Endothelial cell of umbilical vein (primary cell): Measurements from ENCODE around the gene BMPR1A. TPM values are rescaled to one million over a fixed set of nuclear protein-coding genes. Genes with fewer than 3 reads are reported as not detected.

Experiments used
- BruUV-seq: library from RNA; stranded (reverse); fragments of 400-500 nt; replicated peaks from 2 replicates; lab custom pipeline; 2021; lab: Mats Ljungman, UMichigan
- CTCF ChIA-PET: fragments of 300-600, 350-600 bp; sonication (Branson Sonifier 250); formaldehyde crosslinking; loops from one replicate; lab custom pipeline; 2021; ENCODE audit warnings: antibody characterized with exemption, inconsistent platforms; lab: Charles Lee
- POLR2A ChIA-PET: fragments of 300-600, 350-600 bp; sonication (Branson Sonifier 250); formaldehyde crosslinking; loops from one replicate; lab custom pipeline; 2021; ENCODE audit warnings: antibody characterized with exemption, inconsistent platforms; lab: Charles Lee
- DNase-seq: peaks from one replicate; pipeline ENCODE4 v3.0.0-alpha.2; 2011; ENCODE audit warnings: low read depth, low spot score
- FAIRE-seq: peaks from 2 replicates; lab custom pipeline; 2011; peaks lifted over from hg19 to GRCh38; lab: Jason Lieb, UNC
- H2AFZ ChIP-seq: 2 replicates; pipeline ENCODE4 v1.6.0; 2012; ENCODE audit warnings: low read depth, low read length, control low read depth, inconsistent platforms
- H3K27ac ChIP-seq: 2 replicates; pipeline ENCODE4 v1.5.1; 2011; ENCODE audit warnings: low read depth, mild to moderate bottlenecking, control low read depth, low read length, moderate library complexity; ENCODE audit not compliant: insufficient read depth
- H3K27me3 ChIP-seq, 2 experiments: 2 replicates each; pipeline versions ENCODE4 v1.6.0 to v1.6.1; 2011; ENCODE audit warnings: low read length in 2 of 2, mixed read lengths in 1 of 2; ENCODE audit not compliant: control insufficient read depth in 2 of 2, insufficient read depth in 2 of 2
- H3K36me3 ChIP-seq, 2 experiments: 2 replicates in 1 of 2; 3 replicates in 1 of 2; pipeline ENCODE4 v1.5.1; 2011; ENCODE audit warnings: low read length in 2 of 2, mild to moderate bottlenecking in 1 of 2, moderate library complexity in 1 of 2; ENCODE audit not compliant: control insufficient read depth in 2 of 2, insufficient read depth in 2 of 2; ENCODE audit errors: extremely low read depth in 1 of 2
- H3K4me1 ChIP-seq: 3 replicates; pipeline ENCODE4 v1.5.1; 2011; ENCODE audit warnings: mild to moderate bottlenecking, low read length; ENCODE audit not compliant: control insufficient read depth, insufficient read depth; ENCODE audit errors: extremely low read depth
- H3K4me2 ChIP-seq: 2 replicates; pipeline ENCODE4 v1.6.1; 2011; ENCODE audit warnings: low read length, control low read depth, mixed read lengths; ENCODE audit not compliant: insufficient read depth
- H3K4me3 ChIP-seq, 3 experiments: fragments of 200-600 bp in 1 of 3; sonication (generic), shearing (Covaris generic) in 1 of 3; replicated peaks in 1 of 3; 2 replicates each; pipeline ENCODE4 v1.5.1; 2011 to 2016; ENCODE audit warnings: control low read depth in 3 of 3, low read length in 3 of 3, mild to moderate bottlenecking in 2 of 3, inconsistent platforms in 1 of 3, low read depth in 1 of 3, moderate library complexity in 1 of 3; ENCODE audit not compliant: insufficient read depth in 1 of 3
- H3K79me2 ChIP-seq: 2 replicates; pipeline ENCODE4 v1.6.0; 2012; ENCODE audit warnings: low read length, inconsistent platforms; ENCODE audit not compliant: control insufficient read depth, insufficient read depth
- H3K9ac ChIP-seq: replicated peaks from 2 replicates; pipeline ENCODE3; 2011; ENCODE audit warnings: low read length, control low read depth; ENCODE audit not compliant: insufficient read depth; ENCODE audit errors: extremely low read depth
- H3K9me1 ChIP-seq: replicated peaks from 3 replicates; pipeline ENCODE4 v1.6.0; 2011; ENCODE audit warnings: mild to moderate bottlenecking, low read length; ENCODE audit not compliant: control insufficient read depth, insufficient read depth; ENCODE audit errors: extremely low read depth
- H3K9me3 ChIP-seq: replicated peaks from 2 replicates; pipeline ENCODE4 v1.5.1; 2012; ENCODE audit warnings: low read length, inconsistent platforms; ENCODE audit not compliant: control insufficient read depth, insufficient read depth
- H4K20me1 ChIP-seq: replicated peaks from 2 replicates; pipeline ENCODE3; 2011; ENCODE audit warnings: mild to moderate bottlenecking, low read length; ENCODE audit not compliant: control insufficient read depth, insufficient read depth; ENCODE audit errors: extremely low read depth
- EZH2 ChIP-seq: IDR thresholded peaks from 2 replicates; pipeline ENCODE4 v1.6.1; 2012; ENCODE audit warnings: borderline replicate concordance, low read depth, mild to moderate bottlenecking, moderate library complexity, low read length, inconsistent platforms; ENCODE audit not compliant: severe bottlenecking
- FOS ChIP-seq: IDR thresholded peaks from 2 replicates; pipeline ENCODE4 v1.6.1; 2011; ENCODE audit warnings: mild to moderate bottlenecking, low read length, moderate library complexity, borderline replicate concordance; ENCODE audit not compliant: insufficient read depth
- GATA2 ChIP-seq: IDR thresholded peaks from 2 replicates; pipeline ENCODE4 v1.7.0; 2011; ENCODE audit warnings: low read depth, mild to moderate bottlenecking, moderate library complexity, mixed read lengths, low read length; ENCODE audit not compliant: insufficient read length, insufficient read depth
- JUN ChIP-seq: IDR thresholded peaks from 2 replicates; pipeline ENCODE4 v1.6.1; 2011; ENCODE audit warnings: borderline replicate concordance, low read depth; ENCODE audit not compliant: insufficient read length, insufficient read depth
- MYC ChIP-seq: IDR thresholded peaks from one replicate; pipeline ENCODE4 v1.6.1; 2011; ENCODE audit warnings: mild to moderate bottlenecking, low read depth, low read length
- POLR2A ChIP-seq: IDR thresholded peaks from 2 replicates; pipeline ENCODE4 v1.6.1; 2012; ENCODE audit warnings: low read depth, mild to moderate bottlenecking, control low read depth, low read length
- POLR2AphosphoS5 ChIP-seq: IDR thresholded peaks from 2 replicates; pipeline ENCODE4 v1.6.1; 2012; ENCODE audit warnings: low read depth, mild to moderate bottlenecking, control low read depth, low read length, moderate library complexity; ENCODE audit not compliant: insufficient read depth
- dilution Hi-C: fragments of 300-500 bp; cut with MboI; formaldehyde crosslinking; loops from one replicate; pipeline ENCODE4 v1.15.0; 2019; ENCODE audit warnings: low sequenced_read_pairs; ENCODE audit not compliant: extremely low pct_ligation_motif_present
- intact Hi-C: fragments of 100-400 bp; cut with micrococcal nuclease; formaldehyde crosslinking; loops from one replicate; pipeline ENCODE4 v1.10.0; 2022
- polyA plus RNA-seq, 4 experiments: library from polyadenylated mRNA; depleted of rRNA in 3 of 4; stranded (reverse) in 3 of 4; unstranded in 1 of 4; fragments of >200 nt; gene quantifications; 2 replicates each; pipeline versions ENCODE4 v1.2.1 to v1.2.3, GENCODE V29; 2011 to 2012; ENCODE audit warnings: missing spikeins in 1 of 4
- total RNA-seq: library from RNA; stranded (reverse); gene quantifications from 2 replicates; pipeline ENCODE4 v1.2.3, GENCODE V29; 2021
- TF ChIP-seq, protein P1 (sequence below), 2 donors: IDR thresholded peaks; 1 replicate in 1 of 2; 2 replicates in 1 of 2; pipeline ENCODE4 v1.5.1; 2011; ENCODE audit warnings: low read length in 2 of 2, mild to moderate bottlenecking in 2 of 2, moderate library complexity in 2 of 2, control low read depth in 1 of 2, inconsistent platforms in 1 of 2, low read depth in 1 of 2; ENCODE audit not compliant: insufficient read depth in 1 of 2; ENCODE audit errors: extremely low read depth in 1 of 2
- TF ChIP-seq, protein P2 (sequence below): IDR thresholded peaks from 2 replicates; pipeline ENCODE4 v1.6.1; 2011; ENCODE audit not compliant: insufficient read depth, insufficient read length

The BMPR1A gene
- total and polyA plus RNA-seq, 2 donors (not counting 3 experiments of a cell fraction or from before 2014, with no cell fraction given), result not detected

DNA sequence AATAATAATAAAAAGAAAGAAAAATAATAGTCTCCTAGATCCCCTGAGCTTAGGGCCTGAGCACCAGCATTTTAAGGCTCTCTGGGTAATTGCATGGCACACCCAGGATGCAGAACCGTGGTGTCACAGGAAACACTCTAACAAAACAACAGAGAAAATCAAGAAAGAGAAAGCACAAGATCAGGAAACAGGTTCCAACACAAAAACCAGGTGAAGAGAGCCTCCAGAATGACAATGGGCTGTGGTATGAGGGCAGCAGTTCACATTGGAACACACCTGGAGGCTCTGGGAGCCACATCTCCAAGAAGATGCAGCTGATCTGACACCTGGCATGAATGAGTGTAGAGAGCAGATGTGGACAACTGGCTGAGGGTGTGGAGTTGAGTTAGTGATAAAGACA, 193.9 kb downstream of the BMPR1A start:
- H3K9ac ChIP-seq, result no peak overlapping the region
- no peaks in the 10 kb centered on the region for H3K9me1 ChIP-seq
- peaks cover 22% of the 10 kb centered on the region for H3K4me1 ChIP-seq
- no peaks in the 10 kb centered on the region for H4K20me1 ChIP-seq
- FAIRE-seq (no peak), DNase-seq (no peak)
- peaks cover 84% of the 10 kb centered on the region for H3K79me2 ChIP-seq
- no peak overlapping the region for H3K4me2 ChIP-seq
- CTCF ChIA-PET, result interaction anchor here (1.7 to 2.4 kb wide), 2 partner anchors 10 to 16 kb away, joined by 6 to 7 read pairs; no protein-coding TSS in a partner anchor
- intact Hi-C loops, result loop anchor here (10.0 kb wide), 1 partner anchor 1934 kb away; the partner anchor contains the start of gene STAMBPL1
- H3K9me3 ChIP-seq, result no peaks in the 10 kb centered on the region
- POLR2A ChIA-PET, result no interaction called here
- TF ChIP-seq POLR2A (no peak), GATA2 (no peak), FOS (no peak), JUN (no peak), EZH2 (no peak), MYC (no peak), POLR2AphosphoS5 (no peak)
- TF ChIP-seq, protein P1, sequence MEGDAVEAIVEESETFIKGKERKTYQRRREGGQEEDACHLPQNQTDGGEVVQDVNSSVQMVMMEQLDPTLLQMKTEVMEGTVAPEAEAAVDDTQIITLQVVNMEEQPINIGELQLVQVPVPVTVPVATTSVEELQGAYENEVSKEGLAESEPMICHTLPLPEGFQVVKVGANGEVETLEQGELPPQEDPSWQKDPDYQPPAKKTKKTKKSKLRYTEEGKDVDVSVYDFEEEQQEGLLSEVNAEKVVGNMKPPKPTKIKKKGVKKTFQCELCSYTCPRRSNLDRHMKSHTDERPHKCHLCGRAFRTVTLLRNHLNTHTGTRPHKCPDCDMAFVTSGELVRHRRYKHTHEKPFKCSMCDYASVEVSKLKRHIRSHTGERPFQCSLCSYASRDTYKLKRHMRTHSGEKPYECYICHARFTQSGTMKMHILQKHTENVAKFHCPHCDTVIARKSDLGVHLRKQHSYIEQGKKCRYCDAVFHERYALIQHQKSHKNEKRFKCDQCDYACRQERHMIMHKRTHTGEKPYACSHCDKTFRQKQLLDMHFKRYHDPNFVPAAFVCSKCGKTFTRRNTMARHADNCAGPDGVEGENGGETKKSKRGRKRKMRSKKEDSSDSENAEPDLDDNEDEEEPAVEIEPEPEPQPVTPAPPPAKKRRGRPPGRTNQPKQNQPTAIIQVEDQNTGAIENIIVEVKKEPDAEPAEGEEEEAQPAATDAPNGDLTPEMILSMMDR (IDR thresholded peaks at IDR 0.05; ENCODE audit: extremely low read depth in 1 of 2, insufficient read depth in 1 of 2, low read depth in 1 of 2, low read length in 2 of 2), result no peak
- TF ChIP-seq, protein P2, sequence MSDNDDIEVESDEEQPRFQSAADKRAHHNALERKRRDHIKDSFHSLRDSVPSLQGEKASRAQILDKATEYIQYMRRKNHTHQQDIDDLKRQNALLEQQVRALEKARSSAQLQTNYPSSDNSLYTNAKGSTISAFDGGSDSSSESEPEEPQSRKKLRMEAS, result no peak
- H3K27ac ChIP-seq, result no peak overlapping the region
- H3K27me3 ChIP-seq, result no peaks in the 10 kb centered on the region
- BruUV-seq, result no TSS peak
- dilution Hi-C loops, result no loop called here
- H3K36me3 ChIP-seq, result peaks cover 0 to 15% of the 10 kb centered on the region in 2 experiments
- no peak overlapping the region for H3K4me3 ChIP-seq
- no peak overlapping the region for H2AFZ ChIP-seq
